Karpas-422 (cell line): ENCODE measurements around the gene SPAG6. TPM values are rescaled to one million over a fixed set of nuclear protein-coding genes. Genes with fewer than 3 reads are reported as not detected.

Experiments
- DNase-seq: peaks from one replicate; pipeline ENCODE4 v3.0.0-alpha.2; 2015
- H2AFZ ChIP-seq: fragments of 200-600 bp; sonication (generic); 2 replicates; pipeline ENCODE4 v1.6.1; 2014; ENCODE audit warnings: antibody characterized with exemption, low read length, mixed read lengths
- H3K27ac ChIP-seq: fragments of 200-600 bp; sonication (generic); 2 replicates; pipeline ENCODE4 v1.5.1; 2014; ENCODE audit warnings: mild to moderate bottlenecking, low read length, moderate library complexity
- H3K27me3 ChIP-seq: fragments of 200-600 bp; sonication (generic); 2 replicates; pipeline ENCODE4 v1.6.1; 2014; ENCODE audit warnings: low read length, mixed read lengths
- H3K36me3 ChIP-seq: fragments of 200-600 bp; sonication (generic); 2 replicates; pipeline ENCODE4 v1.6.1; 2014; ENCODE audit warnings: low read length, mixed read lengths; ENCODE audit not compliant: insufficient read depth
- H3K4me1 ChIP-seq: fragments of 200-600 bp; sonication (generic); 2 replicates; pipeline ENCODE4 v1.6.1; 2014; ENCODE audit warnings: mild to moderate bottlenecking, low read length, mixed read lengths
- H3K4me2 ChIP-seq: fragments of 200-600 bp; sonication (generic); 2 replicates; pipeline ENCODE4 v1.6.1; 2014; ENCODE audit warnings: low read length, low read depth, mild to moderate bottlenecking; ENCODE audit not compliant: poor library complexity, severe bottlenecking
- H3K4me3 ChIP-seq: fragments of 200-600 bp; sonication (generic); 2 replicates; pipeline ENCODE4 v1.5.1; 2014; ENCODE audit warnings: mild to moderate bottlenecking, antibody characterized with exemption, low read length, mixed read lengths
- H3K79me2 ChIP-seq: fragments of 200-600 bp; sonication (generic); 2 replicates; pipeline ENCODE4 v1.6.1; 2014; ENCODE audit warnings: mild to moderate bottlenecking, low read length, mixed read lengths
- H3K9ac ChIP-seq: fragments of 200-600 bp; sonication (generic); 2 replicates; pipeline ENCODE4 v1.6.0; 2014; ENCODE audit warnings: low read length
- H3K9me2 ChIP-seq: fragments of 200-600 bp; sonication (generic), shearing (Covaris generic); replicated peaks from 2 replicates; pipeline ENCODE4 v1.6.0; 2014; ENCODE audit warnings: mild to moderate bottlenecking, low read length, moderate library complexity; ENCODE audit not compliant: insufficient read depth
- H3K9me3 ChIP-seq: fragments of 300-700, 200-600 bp; sonication (generic); 2 replicates; pipeline ENCODE4 v1.6.1; 2014; ENCODE audit warnings: low read length, mixed read lengths
- H4K20me1 ChIP-seq: fragments of 200-600 bp; sonication (generic); 2 replicates; pipeline ENCODE4 v1.6.1; 2014; ENCODE audit warnings: mild to moderate bottlenecking, antibody characterized with exemption, low read length, low read depth; ENCODE audit not compliant: insufficient read depth
- total RNA-seq: library from RNA; depleted of rRNA; stranded (reverse); fragments of >200 nt; shearing (Covaris generic); gene quantifications from 2 replicates; pipeline ENCODE4 v1.2.3, GENCODE V29; 2014; ENCODE audit warnings: low replicate concordance

SPAG6 gene
- total RNA-seq, 1 experiment from 2014 or later, result not detected

- Histone ChIP-seq H3K9ac (no peak overlapping the region), H3K4me2 (no peak overlapping the region), H2AFZ (no peak overlapping the region)
Observed at GRCh38 chr10:22367471-22367870, 22.2 kb downstream of the SPAG6 start.

GRCh38 chr10:22368402-22368801 is 23.1 kb downstream of the SPAG6 start:
- H4K20me1 ChIP-seq, result no peaks in the 10 kb centered on the region
- H3K9me3 ChIP-seq, result no peaks in the 10 kb centered on the region
- H3K9ac ChIP-seq, result no peak overlapping the region
- no peak for DNase-seq
- no peak overlapping the region for H3K4me2 ChIP-seq
- H3K4me3 ChIP-seq, result no peak overlapping the region
- H3K9me2 ChIP-seq, result no peaks in the 10 kb centered on the region
- no peaks in the 10 kb centered on the region for H3K79me2 ChIP-seq
- H2AFZ ChIP-seq, result no peak overlapping the region
- no peak overlapping the region for H3K27ac ChIP-seq
- no peaks in the 10 kb centered on the region for H3K4me1 ChIP-seq
- H3K36me3 ChIP-seq, result no peaks in the 10 kb centered on the region
- no peaks in the 10 kb centered on the region for H3K27me3 ChIP-seq

More at GRCh38 chr10:22367471-22367870, 22.2 kb downstream of the SPAG6 start:
- H3K9me2 ChIP-seq, result no peaks in the 10 kb centered on the region
- no peaks in the 10 kb centered on the region for H3K79me2 ChIP-seq
- DNase-seq, result no peak
- no peaks in the 10 kb centered on the region for H4K20me1 ChIP-seq
- H3K27ac ChIP-seq, result no peak overlapping the region
- no peaks in the 10 kb centered on the region for H3K9me3 ChIP-seq
- no peaks in the 10 kb centered on the region for H3K36me3 ChIP-seq
- H3K4me1 ChIP-seq, result no peaks in the 10 kb centered on the region
- no peaks in the 10 kb centered on the region for H3K27me3 ChIP-seq
- H3K4me3 ChIP-seq, result no peak overlapping the region

GRCh38 chr10:22368981-22369380 is 23.7 kb downstream of the SPAG6 start:
- H3K9me3 ChIP-seq, result no peaks in the 10 kb centered on the region
- H3K4me1 ChIP-seq, result no peaks in the 10 kb centered on the region
- no peak overlapping the region for H2AFZ ChIP-seq
- DNase-seq, result no peak
- H3K9ac ChIP-seq, result no peak overlapping the region
- no peaks in the 10 kb centered on the region for H3K9me2 ChIP-seq
- no peak overlapping the region for H3K4me2 ChIP-seq
- H3K27me3 ChIP-seq, result no peaks in the 10 kb centered on the region
- H3K27ac ChIP-seq, result no peak overlapping the region
- no peaks in the 10 kb centered on the region for H4K20me1 ChIP-seq
- H3K4me3 ChIP-seq, result no peak overlapping the region
- H3K79me2 ChIP-seq, result no peaks in the 10 kb centered on the region
- H3K36me3 ChIP-seq, result no peaks in the 10 kb centered on the region

GRCh38 chr10:22369434-22370072 is 24.3 kb downstream of the SPAG6 start:
- Histone ChIP-seq H4K20me1 (no peaks in the 10 kb centered on the region), H3K4me2 (no peak overlapping the region), H3K9ac (no peak overlapping the region), H3K9me2 (no peaks in the 10 kb centered on the region), H2AFZ (no peak overlapping the region), H3K4me1 (no peaks in the 10 kb centered on the region), H3K36me3 (no peaks in the 10 kb centered on the region), H3K27me3 (no peaks in the 10 kb centered on the region), H3K79me2 (no peaks in the 10 kb centered on the region), H3K9me3 (no peaks in the 10 kb centered on the region), H3K27ac (no peak overlapping the region), H3K4me3 (no peak overlapping the region)
- no peak for DNase-seq

- Histone ChIP-seq H3K4me1 (no peaks in the 10 kb centered on the region), H3K27me3 (no peaks in the 10 kb centered on the region), H3K36me3 (no peaks in the 10 kb centered on the region), H3K79me2 (no peaks in the 10 kb centered on the region), H3K9me3 (no peaks in the 10 kb centered on the region), H3K9me2 (no peaks in the 10 kb centered on the region), H3K4me2 (no peak overlapping the region), H3K27ac (no peak overlapping the region), H3K9ac (no peak overlapping the region), H2AFZ (no peak overlapping the region), H4K20me1 (no peaks in the 10 kb centered on the region), H3K4me3 (no peak overlapping the region)
- no peak for DNase-seq
Observed at GRCh38 chr10:22370320-22370719, 25.0 kb downstream of the SPAG6 start.

GRCh38 chr10:22372298-22372697 is 27.0 kb downstream of the SPAG6 start:
- DNase-seq, result no peak
- H2AFZ ChIP-seq, result no peak overlapping the region
- H3K9ac ChIP-seq, result no peak overlapping the region
- H4K20me1 ChIP-seq, result no peaks in the 10 kb centered on the region
- H3K27ac ChIP-seq, result no peak overlapping the region
- no peaks in the 10 kb centered on the region for H3K9me2 ChIP-seq
- H3K36me3 ChIP-seq, result no peaks in the 10 kb centered on the region
- H3K4me1 ChIP-seq, result no peaks in the 10 kb centered on the region
- no peak overlapping the region for H3K4me3 ChIP-seq
- H3K9me3 ChIP-seq, result no peaks in the 10 kb centered on the region
- H3K4me2 ChIP-seq, result no peak overlapping the region
- no peaks in the 10 kb centered on the region for H3K27me3 ChIP-seq
- no peaks in the 10 kb centered on the region for H3K79me2 ChIP-seq

- Histone ChIP-seq H2AFZ (no peak overlapping the region), H3K27ac (no peak overlapping the region), H3K9me3 (no peaks in the 10 kb centered on the region), H3K9ac (no peak overlapping the region), H3K9me2 (no peaks in the 10 kb centered on the region), H3K36me3 (no peaks in the 10 kb centered on the region), H3K4me2 (no peak overlapping the region), H3K27me3 (no peaks in the 10 kb centered on the region), H3K79me2 (no peaks in the 10 kb centered on the region), H3K4me1 (no peaks in the 10 kb centered on the region), H3K4me3 (no peak overlapping the region), H4K20me1 (no peaks in the 10 kb centered on the region)
- no peak for DNase-seq
Observed at GRCh38 chr10:22372917-22373316, 27.6 kb downstream of the SPAG6 start.

- no peak for DNase-seq
- peaks cover 11% of the 10 kb centered on the region for H3K4me1 ChIP-seq
- no peaks in the 10 kb centered on the region for H4K20me1 ChIP-seq
- H3K79me2 ChIP-seq, result no peaks in the 10 kb centered on the region
- H3K4me2 ChIP-seq, result no peak overlapping the region
- no peaks in the 10 kb centered on the region for H3K36me3 ChIP-seq
- H2AFZ ChIP-seq, result no peak overlapping the region
- H3K4me3 ChIP-seq, result no peak overlapping the region
- no peaks in the 10 kb centered on the region for H3K9me3 ChIP-seq
- H3K9ac ChIP-seq, result no peak overlapping the region
- H3K9me2 ChIP-seq, result no peaks in the 10 kb centered on the region
- no peaks in the 10 kb centered on the region for H3K27me3 ChIP-seq
- H3K27ac ChIP-seq, result no peak overlapping the region
Observed at GRCh38 chr10:22374489-22375126, 29.3 kb downstream of the SPAG6 start.
